Epithelial cell of esophagus (primary cell): Measurements from ENCODE around the gene CKB.
"Not testable (repeated sequence)": the region's sequence is repeated elsewhere in the genome, so short reads cannot be mapped to it uniquely, and the experiment has no call there.

Source experiments
- DNase-seq: peaks from one replicate; pipeline ENCODE4 v3.0.0; 2010; ENCODE audit warnings: low read depth
- H3K4me3 ChIP-seq: 2 replicates; pipeline ENCODE4 v1.5.1; 2011; ENCODE audit warnings: mild to moderate bottlenecking, low read length, control low read depth
- CTCF ChIP-seq: IDR thresholded peaks from 2 replicates; pipeline ENCODE4 v1.5.1; 2011; ENCODE audit warnings: low read depth, mild to moderate bottlenecking, low read length, control low read depth, inconsistent platforms; ENCODE audit not compliant: insufficient read depth; ENCODE audit errors: missing control alignments

CKB gene

GRCh38 chr14:103526247-103526913, 3.8 kb upstream of the CKB start:
- DNase-seq = no peak
- H3K4me3 ChIP-seq = no peak overlapping the region
- no peak for TF ChIP-seq CTCF

- DNase-seq, H3K4me3 ChIP-seq: not testable (repeated sequence)
Measured at GRCh38 chr14:103525430-103526246, 3.0 kb upstream of the CKB start.

GRCh38 chr14:103524002-103524935, 1.6 kb upstream of the CKB start:
- TF ChIP-seq CTCF = no peak
- no peak overlapping the region for H3K4me3 ChIP-seq
- no peak for DNase-seq

GRCh38 chr14:103523575-103523954, 935 bp upstream of the CKB start:
- no peak for DNase-seq
- TF ChIP-seq CTCF = no peak
- no peak overlapping the region for H3K4me3 ChIP-seq

- peak overlapping the region; percentile 60 for H3K4me3 ChIP-seq
- no peak for DNase-seq
- TF ChIP-seq CTCF = no peak
Measured at GRCh38 chr14:103521951-103522563, 573 bp downstream of the CKB start.

- H3K4me3 ChIP-seq = peak overlapping the region; percentile 60
- no peak for DNase-seq
- TF ChIP-seq CTCF = no peak
Measured at GRCh38 chr14:103521438-103521950, 1.1 kb downstream of the CKB start.
